Brain microvascular endothelial cell (primary cell): ENCODE measurements around the gene SUN5.

Source experiments
- DNase-seq: peaks from one replicate; pipeline ENCODE4 v3.0.0-alpha.2; 2020
- H3K27ac ChIP-seq: fragments of 250-450 bp; sonication (Bioruptor Pico); 2 replicates; pipeline ENCODE4 v1.5.1; 2020; ENCODE audit warnings: mild to moderate bottlenecking, moderate library complexity
- H3K27me3 ChIP-seq: fragments of 250-450 bp; sonication (Bioruptor Pico); replicated peaks from 2 replicates; pipeline ENCODE4 v1.5.1; 2020; ENCODE audit warnings: mild to moderate bottlenecking
- H3K36me3 ChIP-seq: fragments of 250-450 bp; sonication (Bioruptor Pico); replicated peaks from 2 replicates; pipeline ENCODE4 v1.5.1; 2020; ENCODE audit warnings: mild to moderate bottlenecking
- H3K4me3 ChIP-seq: 2 replicates; pipeline ENCODE4 v1.5.1; 2011; ENCODE audit warnings: low read depth, mild to moderate bottlenecking, control low read depth, low read length, moderate library complexity
- CTCF ChIP-seq: IDR thresholded peaks from 2 replicates; pipeline ENCODE4 v1.5.1; 2011; ENCODE audit warnings: low read depth, mild to moderate bottlenecking, moderate library complexity, low read length, control low read depth, inconsistent platforms; ENCODE audit errors: missing control alignments
- in situ Hi-C: cut with HindIII; loops from 2 replicates; pipeline ENCODE4 v1.10.0; 2017; ENCODE audit warnings: low sequenced_read_pairs, low pct_ligation_motif_present

SUN5 gene

GRCh38 chr20:33016581-33017109, 12.4 kb upstream of the SUN5 start:
- no peaks in the 10 kb centered on the region for H3K36me3 ChIP-seq
- no peaks in the 10 kb centered on the region for H3K27me3 ChIP-seq
- in situ Hi-C loops = no loop called here

DNA sequence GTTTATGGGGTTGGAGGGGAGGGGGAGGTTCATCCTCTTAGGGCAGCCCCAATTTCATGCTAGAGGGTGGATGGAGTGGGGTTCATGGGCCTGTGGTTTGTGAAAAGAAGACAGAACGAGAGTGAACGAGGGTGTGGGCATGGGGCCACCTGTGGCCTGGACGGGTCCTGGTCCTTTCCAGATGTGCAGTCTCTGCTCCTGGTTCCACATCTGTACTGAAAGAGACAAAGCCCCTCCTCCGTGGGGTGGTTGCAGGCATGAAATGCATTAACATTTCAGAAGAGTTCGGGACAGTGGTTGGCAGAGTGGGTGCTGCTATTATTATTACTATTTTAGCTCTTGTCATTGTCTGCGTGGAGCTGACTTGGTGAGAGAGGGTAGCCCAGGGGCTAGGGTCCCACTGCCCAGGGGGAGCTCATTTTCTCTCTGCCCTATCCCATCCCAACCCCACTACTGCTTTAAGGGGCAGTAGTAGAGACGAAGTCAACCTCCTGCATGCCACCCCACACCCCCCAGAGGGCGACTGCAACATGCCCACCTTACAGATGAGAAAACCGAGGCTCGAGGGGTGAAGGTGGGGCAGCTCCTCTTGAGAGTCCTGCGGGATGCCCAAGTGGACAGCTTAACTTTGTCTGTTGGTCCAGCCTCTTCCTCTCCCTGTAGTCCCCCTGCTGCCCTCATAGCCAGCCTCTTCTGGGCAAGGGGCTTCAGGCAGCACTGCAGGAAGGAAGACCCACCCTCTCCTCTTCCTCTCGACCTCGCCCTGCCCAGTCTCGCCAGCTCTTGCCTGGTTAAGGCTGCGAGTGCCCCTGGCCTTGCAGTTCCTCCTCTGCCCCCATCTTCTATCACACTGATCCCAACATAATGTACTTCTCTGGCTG, 11.7 kb upstream of the SUN5 start:
- no peaks in the 10 kb centered on the region for H3K27me3 ChIP-seq
- TF ChIP-seq CTCF = no peak
- no peak for DNase-seq
- no peaks in the 10 kb centered on the region for H3K36me3 ChIP-seq
- no peak overlapping the region for H3K27ac ChIP-seq
- in situ Hi-C loops = no loop called here
- H3K4me3 ChIP-seq = no peak overlapping the region

More at GRCh38 chr20:33016581-33017109, 12.4 kb upstream of the SUN5 start:
- DNase-seq = no peak
- no peak overlapping the region for H3K4me3 ChIP-seq
- TF ChIP-seq CTCF = no peak
- H3K27ac ChIP-seq = no peak overlapping the region

- no peak for DNase-seq
- in situ Hi-C loops = no loop called here
- H3K27ac ChIP-seq = no peak overlapping the region
- H3K27me3 ChIP-seq = no peaks in the 10 kb centered on the region
- no peaks in the 10 kb centered on the region for H3K36me3 ChIP-seq
- no peak for TF ChIP-seq CTCF
- no peak overlapping the region for H3K4me3 ChIP-seq
These were observed 10.9 kb upstream of the SUN5 start for GRCh38 chr20:33015114-33015484.

GRCh38 chr20:33014336-33015113, 10.3 kb upstream of the SUN5 start:
- in situ Hi-C loops = no loop called here
- no peak for TF ChIP-seq CTCF
- DNase-seq = no peak
- Histone ChIP-seq H3K4me3 (no peak overlapping the region), H3K27me3 (no peaks in the 10 kb centered on the region), H3K36me3 (no peaks in the 10 kb centered on the region), H3K27ac (no peak overlapping the region)

DNA sequence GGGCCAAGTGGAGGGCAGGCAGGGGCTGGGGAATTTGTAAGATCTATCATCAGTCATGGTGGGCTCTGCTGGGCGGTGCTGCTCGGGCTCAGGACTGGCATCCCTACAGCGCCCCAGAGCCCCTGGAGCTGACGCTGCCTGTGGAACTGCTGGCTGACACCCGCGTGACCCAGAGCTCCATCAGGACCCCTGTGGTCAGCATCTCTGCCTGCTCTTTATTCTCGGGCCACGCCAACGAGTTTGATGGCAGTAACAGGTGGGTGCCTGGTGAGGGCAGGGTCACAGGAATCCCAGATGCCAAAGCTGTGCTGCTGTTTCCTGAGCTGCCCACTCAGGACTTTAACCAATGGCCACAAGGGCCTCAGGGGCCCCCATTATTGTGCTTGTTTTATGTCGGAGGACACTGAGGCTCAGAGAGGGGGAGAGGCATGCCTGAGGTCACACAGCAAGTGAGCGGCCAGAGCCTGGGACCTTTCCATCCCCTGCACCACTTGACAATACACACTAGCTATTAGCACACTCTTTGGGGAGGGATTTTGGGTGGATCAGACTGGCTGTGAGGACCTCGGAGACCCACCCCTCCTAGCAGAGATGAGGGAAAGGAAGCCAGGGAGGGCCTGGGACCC, 9.6 kb upstream of the SUN5 start:
- no peak for DNase-seq
- Histone ChIP-seq H3K27ac (no peak overlapping the region), H3K36me3 (no peaks in the 10 kb centered on the region), H3K4me3 (no peak overlapping the region), H3K27me3 (no peaks in the 10 kb centered on the region)
- TF ChIP-seq CTCF = no peak
- in situ Hi-C loops = no loop called here
